GM21737 (cell line): Measurements from ENCODE around the gene PRKN.

Experiments used
- ATAC-seq: cut with Tn5 transposase; IDR thresholded peaks from one replicate; pipeline ENCODE4 v1.9.1; 2021; ENCODE audit warnings: mild to moderate bottlenecking, moderate library complexity; ENCODE audit not compliant: unreplicated experiment

Gene PRKN

GRCh38 chr6:161586887-161587286 is 1140.7 kb downstream of the PRKN start:
- ATAC-seq = no peak

GRCh38 chr6:161584621-161585340 is 1142.8 kb downstream of the PRKN start:
- ATAC-seq = no peak

GRCh38 chr6:161584051-161584450 is 1143.5 kb downstream of the PRKN start:
- ATAC-seq = no peak

- no peak for ATAC-seq
Measured at GRCh38 chr6:161583584-161583983, 1144.0 kb downstream of the PRKN start.

- ATAC-seq = no peak
Measured at GRCh38 chr6:161578478-161578877, 1149.1 kb downstream of the PRKN start.

- no peak for ATAC-seq
Measured at GRCh38 chr6:161575523-161576254, 1151.9 kb downstream of the PRKN start.

- no peak for ATAC-seq
Measured at GRCh38 chr6:161568885-161569456, 1158.6 kb downstream of the PRKN start.

GRCh38 chr6:161564952-161565351 is 1162.6 kb downstream of the PRKN start:
- ATAC-seq = no peak

GRCh38 chr6:161561908-161562307 is 1165.7 kb downstream of the PRKN start:
- ATAC-seq = no peak

GRCh38 chr6:161557333-161558107 is 1170.0 kb downstream of the PRKN start:
- no peak for ATAC-seq

GRCh38 chr6:161554883-161555282 is 1172.7 kb downstream of the PRKN start:
- ATAC-seq = no peak

GRCh38 chr6:161549977-161550655 is 1177.5 kb downstream of the PRKN start:
- ATAC-seq = no peak

- ATAC-seq = no peak
Measured at GRCh38 chr6:161548713-161549296, 1178.8 kb downstream of the PRKN start.

GRCh38 chr6:161547617-161548016 is 1179.9 kb downstream of the PRKN start:
- ATAC-seq = no peak

- ATAC-seq = no peak
Measured at GRCh38 chr6:161546632-161547031, 1180.9 kb downstream of the PRKN start.

- no peak for ATAC-seq
Measured at GRCh38 chr6:161545741-161546140, 1181.8 kb downstream of the PRKN start.

GRCh38 chr6:161544801-161545480 is 1182.6 kb downstream of the PRKN start:
- ATAC-seq = no peak

- no peak for ATAC-seq
Measured at GRCh38 chr6:161543684-161544309, 1183.8 kb downstream of the PRKN start.

- ATAC-seq = no peak
Measured at GRCh38 chr6:161542346-161542980, 1185.1 kb downstream of the PRKN start.
